ENCODE measurements around the gene HSPBP1.

DNA sequence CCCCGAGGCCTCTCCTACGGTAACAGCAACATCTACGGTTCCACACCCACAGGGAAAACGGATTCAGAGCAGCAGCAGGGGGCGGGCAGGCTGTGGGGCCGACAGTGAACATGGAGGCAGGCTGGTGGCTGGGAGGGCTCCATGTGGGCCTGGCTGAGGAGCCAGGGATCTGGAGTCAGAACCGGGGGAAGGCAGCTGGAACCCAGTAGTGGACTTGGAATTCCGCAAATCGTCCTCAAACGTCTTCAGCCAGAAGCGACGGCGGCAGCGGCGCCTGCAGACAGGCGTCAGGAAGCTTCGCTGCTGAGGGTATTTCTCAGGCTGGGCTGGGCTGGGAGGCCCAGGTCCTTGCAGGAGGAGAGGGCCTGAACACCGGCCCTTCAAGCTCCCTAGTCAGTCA, 53.1 kb downstream of the HSPBP1 start:
- no peak for TF ChIP-seq ZNF232 (CRISPR knock-in tag; IDR thresholded peaks at IDR 0.05)
- no peak for TF ChIP-seq ETS1 (conservative IDR thresholded peaks at IDR 0.05; ENCODE audit: control insufficient read depth, low read depth, low read length)
- no peak for TF ChIP-seq NR2C2 (CRISPR knock-in tag; IDR thresholded peaks at IDR 0.05)
- no peak for TF ChIP-seq NR2C2 (tag; IDR thresholded peaks at IDR 0.05)
- TF ChIP-seq ATF3 (IDR thresholded peaks at IDR 0.05) = no peak
- TF ChIP-seq ATF3 (CRISPR knock-in tag; conservative IDR thresholded peaks at IDR 0.05) = no peak
- no peak for TF ChIP-seq GATA2 (CRISPR knock-in tag; IDR thresholded peaks at IDR 0.05)
- no peak for TF ChIP-seq CTCF (IDR thresholded peaks at IDR 0.05 in 2 of 3, conservative IDR thresholded peaks at IDR 0.05 in 1 of 3; ENCODE audit: insufficient read depth in 2 of 3, low read depth in 1 of 3, low read length in 3 of 3)
- no peak for TF ChIP-seq YBX1 (IDR thresholded peaks at IDR 0.05)
- no peak for TF ChIP-seq BHLHE40 (IDR thresholded peaks at IDR 0.05; ENCODE audit: low read length)
- TF ChIP-seq POLR2A (conservative IDR thresholded peaks at IDR 0.05) = no peak
- TF ChIP-seq MAX (CRISPR knock-in tag; IDR thresholded peaks at IDR 0.05) = no peak
- TF ChIP-seq, protein P1, sequence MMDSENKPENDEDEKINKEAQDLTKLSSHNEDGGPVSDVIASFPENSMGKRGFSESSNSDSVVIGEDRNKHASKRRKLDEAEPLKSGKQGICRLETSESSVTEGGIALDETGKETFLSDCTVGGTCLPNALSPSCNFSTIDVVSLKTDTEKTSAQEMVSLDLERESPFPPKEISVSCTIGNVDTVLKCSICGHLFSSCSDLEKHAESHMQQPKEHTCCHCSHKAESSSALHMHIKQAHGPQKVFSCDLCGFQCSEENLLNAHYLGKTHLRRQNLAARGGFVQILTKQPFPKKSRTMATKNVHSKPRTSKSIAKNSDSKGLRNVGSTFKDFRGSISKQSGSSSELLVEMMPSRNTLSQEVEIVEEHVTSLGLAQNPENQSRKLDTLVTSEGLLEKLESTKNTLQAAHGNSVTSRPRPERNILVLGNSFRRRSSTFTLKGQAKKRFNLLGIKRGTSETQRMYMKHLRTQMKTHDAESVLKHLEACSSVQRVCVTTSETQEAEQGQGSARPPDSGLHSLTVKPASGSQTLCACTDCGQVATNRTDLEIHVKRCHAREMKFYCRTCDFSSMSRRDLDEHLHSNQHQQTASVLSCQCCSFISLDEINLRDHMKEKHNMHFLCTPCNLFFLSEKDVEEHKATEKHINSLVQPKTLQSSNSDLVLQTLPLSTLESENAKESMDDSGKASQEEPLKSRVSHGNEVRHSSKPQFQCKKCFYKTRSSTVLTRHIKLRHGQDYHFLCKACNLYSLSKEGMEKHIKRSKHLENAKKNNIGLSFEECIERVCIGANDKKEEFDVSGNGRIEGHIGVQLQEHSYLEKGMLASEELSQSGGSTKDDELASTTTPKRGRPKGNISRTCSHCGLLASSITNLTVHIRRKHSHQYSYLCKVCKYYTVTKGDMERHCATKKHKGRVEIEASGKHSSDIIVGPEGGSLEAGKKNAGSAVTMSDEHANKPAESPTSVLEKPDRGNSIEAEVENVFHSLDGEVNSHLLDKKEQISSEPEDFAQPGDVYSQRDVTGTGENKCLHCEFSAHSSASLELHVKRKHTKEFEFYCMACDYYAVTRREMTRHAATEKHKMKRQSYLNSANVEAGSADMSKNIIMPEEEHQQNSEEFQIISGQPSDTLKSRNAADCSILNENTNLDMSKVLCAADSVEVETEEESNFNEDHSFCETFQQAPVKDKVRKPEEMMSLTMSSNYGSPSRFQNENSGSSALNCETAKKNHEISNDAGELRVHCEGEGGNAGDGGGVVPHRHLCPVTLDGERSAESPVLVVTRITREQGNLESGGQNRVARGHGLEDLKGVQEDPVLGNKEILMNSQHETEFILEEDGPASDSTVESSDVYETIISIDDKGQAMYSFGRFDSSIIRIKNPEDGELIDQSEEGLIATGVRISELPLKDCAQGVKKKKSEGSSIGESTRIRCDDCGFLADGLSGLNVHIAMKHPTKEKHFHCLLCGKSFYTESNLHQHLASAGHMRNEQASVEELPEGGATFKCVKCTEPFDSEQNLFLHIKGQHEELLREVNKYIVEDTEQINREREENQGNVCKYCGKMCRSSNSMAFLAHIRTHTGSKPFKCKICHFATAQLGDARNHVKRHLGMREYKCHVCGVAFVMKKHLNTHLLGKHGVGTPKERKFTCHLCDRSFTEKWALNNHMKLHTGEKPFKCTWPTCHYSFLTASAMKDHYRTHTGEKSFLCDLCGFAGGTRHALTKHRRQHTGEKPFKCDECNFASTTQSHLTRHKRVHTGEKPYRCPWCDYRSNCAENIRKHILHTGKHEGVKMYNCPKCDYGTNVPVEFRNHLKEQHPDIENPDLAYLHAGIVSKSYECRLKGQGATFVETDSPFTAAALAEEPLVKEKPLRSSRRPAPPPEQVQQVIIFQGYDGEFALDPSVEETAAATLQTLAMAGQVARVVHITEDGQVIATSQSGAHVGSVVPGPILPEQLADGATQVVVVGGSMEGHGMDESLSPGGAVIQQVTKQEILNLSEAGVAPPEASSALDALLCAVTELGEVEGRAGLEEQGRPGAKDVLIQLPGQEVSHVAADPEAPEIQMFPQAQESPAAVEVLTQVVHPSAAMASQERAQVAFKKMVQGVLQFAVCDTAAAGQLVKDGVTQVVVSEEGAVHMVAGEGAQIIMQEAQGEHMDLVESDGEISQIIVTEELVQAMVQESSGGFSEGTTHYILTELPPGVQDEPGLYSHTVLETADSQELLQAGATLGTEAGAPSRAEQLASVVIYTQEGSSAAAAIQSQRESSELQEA (IDR thresholded peaks at IDR 0.05; ENCODE audit: low read depth) = no peak
- TF ChIP-seq MAZ (CRISPR knock-in tag; conservative IDR thresholded peaks at IDR 0.05 in 1 of 2, IDR thresholded peaks at IDR 0.05 in 1 of 2) = no peak
- no peak for TF ChIP-seq CBX2 (IDR thresholded peaks at IDR 0.05; ENCODE audit: insufficient read depth, low read length, poor library complexity, severe bottlenecking)
- no peak for TF ChIP-seq EP300 (IDR thresholded peaks at IDR 0.05; ENCODE audit: low read length)
